ENCODE data around the gene PLEK.
"Not testable (repeated sequence)": the region's sequence is repeated elsewhere in the genome, so short reads cannot be mapped to it uniquely, and the experiment has no call there.

PLEK gene

GRCh38 chr2:68385907-68386287 lies 20.8 kb downstream of the PLEK start:
- no peak for DNase-seq

DNA sequence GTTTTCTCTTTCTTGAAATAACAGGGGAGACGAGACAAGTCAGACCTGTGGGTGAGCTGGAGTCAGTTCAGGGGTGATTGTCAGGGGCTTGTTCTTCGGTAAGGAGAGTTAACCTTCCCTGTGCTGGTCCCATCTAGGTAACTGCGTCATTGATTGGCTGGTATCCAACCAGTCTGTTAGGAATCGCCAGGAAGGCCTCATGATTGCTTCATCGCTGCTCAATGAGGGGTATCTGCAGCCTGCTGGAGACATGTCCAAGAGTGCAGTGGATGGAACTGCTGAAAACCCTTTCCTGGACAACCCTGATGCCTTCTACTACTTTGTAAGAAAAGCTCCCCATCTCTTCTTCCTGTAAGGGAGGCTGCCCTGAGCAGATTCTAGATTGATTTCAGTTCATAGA lies 21.3 kb downstream of the PLEK start:
- DNase-seq = no peak

- no peak for DNase-seq
Observed at GRCh38 chr2:68387408-68388350, 22.6 kb downstream of the PLEK start.

DNA sequence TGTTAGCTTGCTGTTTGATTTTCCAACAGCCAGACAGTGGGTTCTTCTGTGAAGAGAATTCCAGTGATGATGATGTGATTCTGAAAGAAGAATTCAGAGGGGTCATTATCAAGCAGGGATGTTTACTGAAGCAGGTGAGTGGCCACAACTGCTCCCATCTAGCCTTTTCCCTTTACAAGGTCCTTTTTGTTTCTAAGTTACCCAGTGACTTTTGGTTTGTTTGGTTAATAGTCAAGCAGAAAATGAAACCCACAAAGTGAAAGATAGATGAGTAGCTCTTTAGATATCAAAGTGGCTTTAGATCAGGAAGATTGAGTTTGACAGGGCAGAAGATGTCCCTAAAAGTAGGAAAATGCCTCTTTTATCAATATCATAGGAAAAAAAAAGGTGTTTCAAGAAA lies 23.3 kb downstream of the PLEK start:
- DNase-seq = no peak

DNA sequence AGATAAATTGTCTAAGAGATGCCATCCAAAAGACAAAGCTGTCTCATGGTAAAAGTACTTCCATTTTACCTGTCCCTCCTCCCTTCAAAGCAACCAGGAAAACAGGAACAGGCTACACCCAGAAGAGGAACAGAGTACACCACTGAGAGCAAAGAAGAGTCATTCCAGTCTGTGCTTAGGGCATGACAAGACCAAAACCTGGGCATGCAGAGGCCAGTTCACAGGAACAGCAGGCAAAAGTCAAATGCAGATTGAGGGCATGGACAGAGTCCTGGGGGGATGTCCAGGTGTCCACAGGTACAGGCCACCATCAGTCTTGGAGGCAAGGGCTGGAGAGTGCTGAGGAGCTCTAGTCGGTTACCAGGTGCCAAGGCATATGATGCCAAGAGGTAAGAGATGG lies 23.7 kb downstream of the PLEK start:
- DNase-seq = no peak

DNA sequence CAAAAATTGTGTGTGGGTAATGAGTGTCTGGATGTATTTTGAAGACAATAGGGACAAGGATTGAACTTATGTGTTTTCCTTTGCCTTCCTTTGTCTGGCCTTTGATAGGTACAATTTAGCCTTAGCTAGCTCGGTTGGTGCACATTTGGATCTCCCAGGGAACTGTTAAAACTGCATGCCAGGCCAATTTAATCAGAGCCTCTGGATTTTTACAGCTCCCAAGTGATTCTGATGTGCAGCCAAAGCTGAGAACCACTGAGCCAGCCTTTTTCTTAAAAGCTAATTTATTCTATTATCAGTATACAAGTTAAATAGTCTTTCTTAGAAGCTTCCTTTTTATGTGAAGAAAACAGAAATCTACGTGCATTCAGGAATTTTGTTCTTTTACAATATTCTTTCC lies 25.0 kb downstream of the PLEK start:
- DNase-seq = no peak

- DNase-seq = no peak
Observed at GRCh38 chr2:68390586-68390985, 25.5 kb downstream of the PLEK start.

GRCh38 chr2:68391099-68391498 lies 26.0 kb downstream of the PLEK start:
- DNase-seq = no peak

DNA sequence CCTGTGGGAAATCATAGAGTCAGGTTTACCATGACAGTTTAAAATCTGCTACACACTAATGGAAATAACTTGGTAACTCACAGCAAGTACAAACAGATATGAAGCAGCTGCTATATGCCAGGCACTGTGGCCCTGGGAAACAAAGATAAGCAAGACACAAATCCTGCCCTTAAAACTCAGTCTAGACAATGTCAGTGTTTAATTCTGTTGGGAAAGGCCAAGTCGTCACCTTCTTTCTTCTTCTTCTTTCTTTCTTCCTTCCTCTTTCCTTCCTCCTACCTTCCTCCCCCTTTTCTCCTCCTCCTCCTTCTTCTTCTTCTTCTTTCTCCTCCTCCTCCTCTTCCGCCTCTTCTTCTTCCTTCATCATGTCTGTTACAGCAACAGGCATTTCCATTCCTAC lies 26.8 kb downstream of the PLEK start:
- DNase-seq = no peak

GRCh38 chr2:68396093-68396492 lies 31.0 kb downstream of the PLEK start:
- no peak for DNase-seq

DNA sequence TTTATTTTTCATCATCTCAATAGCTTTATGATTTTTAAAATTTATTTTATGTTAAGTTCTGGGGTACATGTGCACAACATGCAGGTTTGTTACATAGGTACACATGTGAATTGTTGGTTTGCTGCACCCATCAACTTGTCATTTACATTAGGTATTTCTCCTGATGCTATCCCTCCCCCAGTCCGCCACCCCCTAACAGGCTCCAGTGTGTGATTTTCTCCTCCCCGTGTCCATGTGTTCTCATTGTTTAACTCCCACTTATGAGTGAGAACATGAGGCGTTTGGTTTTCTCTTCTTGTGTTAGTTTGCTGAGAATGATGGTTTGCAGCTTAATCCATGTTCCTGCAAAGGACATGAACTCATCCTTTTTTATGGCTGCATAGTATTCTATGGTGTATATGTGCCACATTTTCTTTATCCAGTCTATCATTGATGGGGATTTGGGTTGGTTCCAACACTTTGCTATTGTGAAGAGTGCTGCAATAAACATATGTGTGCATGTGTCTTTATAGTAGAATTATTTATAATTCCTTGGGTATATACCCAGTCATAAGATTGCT lies 32.7 kb downstream of the PLEK start:
- DNase-seq = not testable (repeated sequence)

DNA sequence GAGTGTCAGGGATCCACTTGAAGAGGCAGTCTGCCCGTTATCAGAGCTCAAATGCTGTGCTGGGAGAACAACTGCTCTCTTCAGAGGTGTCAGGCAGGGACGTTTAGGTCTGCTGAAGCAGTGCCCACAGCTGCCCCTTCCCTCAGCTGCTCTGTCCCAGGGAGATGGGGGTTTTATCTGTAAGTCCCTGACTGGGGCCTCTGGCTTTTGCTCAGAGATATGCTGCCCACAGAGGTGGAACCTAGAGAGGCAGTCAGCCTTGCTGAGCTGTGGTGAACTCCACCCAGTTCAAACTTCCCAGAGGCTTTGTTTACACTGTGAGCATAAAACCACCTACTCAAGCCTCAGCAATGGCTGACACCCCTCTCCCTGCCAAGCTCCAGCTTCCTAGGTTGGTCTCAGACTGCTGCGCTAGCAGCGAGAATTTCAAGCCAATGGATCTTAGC lies 38.1 kb downstream of the PLEK start:
- DNase-seq = no peak

DNA sequence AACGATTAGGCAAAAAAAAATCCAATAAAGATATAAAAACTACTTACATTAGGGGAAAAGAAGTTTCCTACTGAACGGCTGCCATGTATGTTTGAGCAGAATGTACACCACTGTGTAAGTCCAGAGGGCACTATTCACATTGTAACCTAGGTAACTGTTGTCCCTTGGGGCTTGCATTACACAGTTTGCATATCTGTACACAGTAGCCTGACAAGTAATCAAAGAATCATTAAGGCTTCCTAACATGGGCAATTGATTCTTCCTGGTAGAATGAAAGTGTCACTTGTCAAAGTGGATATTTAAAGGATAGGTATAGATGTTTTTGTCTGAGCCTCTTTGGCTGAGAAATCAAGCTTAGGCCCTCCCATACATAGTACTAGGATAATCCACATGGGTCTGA lies 39.1 kb downstream of the PLEK start:
- DNase-seq = no peak

- no peak for DNase-seq
Observed at GRCh38 chr2:68404893-68405799, 40.1 kb downstream of the PLEK start.

DNA sequence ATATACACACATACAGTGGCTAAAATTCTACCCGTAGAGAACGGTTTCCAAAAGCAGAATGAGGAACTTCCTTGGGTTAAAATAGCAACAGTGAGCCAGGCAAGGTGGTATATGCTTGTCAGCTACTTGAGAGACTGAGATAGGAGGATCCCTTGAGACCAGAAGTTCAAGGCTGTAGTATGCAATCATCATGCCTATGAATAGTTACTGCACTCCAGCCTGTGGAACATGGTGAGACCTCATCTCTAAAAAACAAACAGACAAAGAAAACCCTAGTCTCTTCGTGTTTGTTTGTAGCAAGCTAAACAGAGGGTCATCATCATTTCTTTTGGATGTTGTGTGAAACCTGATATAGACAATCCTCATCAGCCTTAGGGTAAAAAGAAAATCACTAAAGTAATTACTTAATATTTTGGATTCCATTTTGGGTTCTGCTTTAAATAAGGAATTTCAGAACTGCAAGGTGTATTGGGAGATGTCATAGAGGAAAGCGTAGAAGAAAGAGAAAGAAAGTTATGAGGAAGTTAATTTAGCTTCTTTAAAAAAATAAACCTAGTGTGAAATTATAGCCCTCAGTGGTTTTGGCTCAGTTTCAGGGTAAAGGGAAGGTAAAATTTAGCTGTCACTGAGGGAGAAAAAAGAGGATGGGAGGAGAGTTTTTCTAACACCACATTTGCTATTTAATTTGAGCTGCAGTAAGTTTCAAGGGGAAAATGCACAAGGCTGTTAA lies 46.5 kb downstream of the PLEK start:
- DNase-seq = no peak

DNA sequence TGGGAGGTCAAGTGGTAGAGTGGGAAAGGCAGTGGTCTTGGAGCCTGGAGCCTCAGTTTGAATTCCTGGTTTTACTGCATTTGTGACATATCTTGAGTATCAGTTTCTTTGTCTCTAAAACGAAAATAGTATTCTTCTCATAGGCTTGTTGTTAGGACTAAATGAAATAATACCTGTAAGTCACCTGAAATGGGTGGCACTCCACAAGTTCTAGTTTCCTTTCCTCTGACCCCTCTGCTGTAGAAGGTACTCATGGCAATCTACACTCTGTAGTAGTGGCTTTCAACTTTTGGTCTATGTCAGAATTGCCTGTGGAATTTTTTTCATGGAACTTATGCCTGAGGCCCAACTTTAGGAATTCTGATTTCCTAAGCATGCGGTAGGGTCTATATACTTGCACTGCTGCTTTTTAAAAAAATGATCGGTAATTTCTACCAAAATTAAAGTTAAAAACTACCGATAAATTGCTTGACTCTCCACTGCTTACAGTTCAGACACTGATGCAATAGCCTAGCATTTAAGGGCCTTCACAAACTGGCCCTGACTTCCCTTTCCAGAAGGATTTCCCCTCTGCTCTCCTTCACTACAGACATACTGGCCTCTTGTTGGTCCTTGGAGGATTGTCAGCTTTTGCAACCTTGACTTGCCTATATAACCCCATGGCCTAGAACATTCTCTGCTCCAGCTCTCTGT lies 47.2 kb downstream of the PLEK start:
- no peak for DNase-seq

GRCh38 chr2:68413466-68413865 lies 48.4 kb downstream of the PLEK start:
- no peak for DNase-seq

- DNase-seq = no peak
Observed at GRCh38 chr2:68414452-68414851, 49.4 kb downstream of the PLEK start.

- DNase-seq = no peak
Observed at GRCh38 chr2:68414876-68415275, 49.8 kb downstream of the PLEK start.

DNA sequence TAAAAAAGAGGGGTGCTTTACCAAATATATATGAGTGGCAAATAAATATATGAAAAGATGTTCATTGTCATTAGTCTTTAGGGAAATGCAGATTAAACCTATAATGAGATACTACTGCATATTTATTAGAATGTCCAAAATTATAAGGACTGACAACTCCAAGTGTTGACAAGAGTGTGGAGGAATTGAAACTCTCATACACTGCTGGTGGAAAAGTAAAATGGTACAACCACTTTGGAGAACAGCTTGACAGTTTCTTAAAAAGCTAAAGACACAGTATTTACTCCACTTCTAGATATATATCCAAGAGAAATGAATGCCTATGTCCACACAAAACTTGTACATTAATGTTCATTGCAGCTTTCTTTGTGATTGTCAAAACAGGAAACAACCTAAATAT lies 50.4 kb downstream of the PLEK start:
- DNase-seq = no peak

- DNase-seq = no peak
Observed at GRCh38 chr2:68416081-68416675, 51.1 kb downstream of the PLEK start.

DNA sequence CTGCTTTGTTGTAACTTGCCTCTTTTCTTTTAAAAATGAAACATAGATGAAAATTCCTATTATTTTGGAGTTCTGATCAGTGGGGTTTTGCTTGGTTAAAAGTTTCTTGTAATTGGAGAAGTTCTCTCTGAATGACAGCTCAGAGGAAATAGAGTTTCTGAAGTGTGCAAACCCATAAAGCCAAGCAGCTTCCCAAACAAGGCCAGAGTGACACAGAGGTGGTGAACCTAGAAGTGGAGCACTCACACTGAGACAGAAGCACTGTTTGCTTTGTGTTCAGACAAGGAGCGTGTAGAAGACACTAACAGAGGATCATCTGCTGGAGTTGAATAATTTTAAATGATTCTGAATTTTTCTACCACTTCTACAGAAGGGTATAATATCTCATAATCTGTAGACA lies 52.8 kb downstream of the PLEK start:
- DNase-seq = no peak

Data from T1000 (cell line).